CD4-positive, alpha-beta T cell treated with Interleukin-21 for 1 hour (primary cell): Measurements from ENCODE around the gene VSX1.

Experiments
- DNase-seq: peaks from one replicate; pipeline ENCODE4 v3.0.0-alpha.2; 2020

VSX1 gene

GRCh38 chr20:25064561-25065071, 17.3 kb downstream of the VSX1 start:
- DNase-seq = no peak

- no peak for DNase-seq
These were observed 18.0 kb downstream of the VSX1 start for GRCh38 chr20:25063981-25064380.

- no peak for DNase-seq
These were observed 18.4 kb downstream of the VSX1 start for GRCh38 chr20:25063546-25063945.

GRCh38 chr20:25062841-25063240, 19.1 kb downstream of the VSX1 start:
- DNase-seq = no peak

- no peak for DNase-seq
These were observed 20.0 kb downstream of the VSX1 start for GRCh38 chr20:25061821-25062530.

GRCh38 chr20:25061103-25061799, 20.7 kb downstream of the VSX1 start:
- DNase-seq = no peak

- no peak for DNase-seq
These were observed 22.0 kb downstream of the VSX1 start for GRCh38 chr20:25059866-25060465.

GRCh38 chr20:25058847-25059810, 22.8 kb downstream of the VSX1 start:
- no peak for DNase-seq

GRCh38 chr20:25058051-25058846, 23.7 kb downstream of the VSX1 start, which contains the start of gene ACSS1:
Gene ACSS1 (minus strand): TSS chr20:25058139. CDS start chr20:25058102, 37 bp downstream.
- peak; percentile 80 for DNase-seq

- peak; percentile 86 for DNase-seq
These were observed 24.5 kb downstream of the VSX1 start for GRCh38 chr20:25057234-25058050.

GRCh38 chr20:25056690-25057233, 25.2 kb downstream of the VSX1 start:
- DNase-seq = no peak

- DNase-seq = no peak
These were observed 26.0 kb downstream of the VSX1 start for GRCh38 chr20:25055711-25056495.

- DNase-seq = no peak
These were observed 26.8 kb downstream of the VSX1 start for GRCh38 chr20:25054995-25055629.

- no peak for DNase-seq
These were observed 27.7 kb downstream of the VSX1 start for GRCh38 chr20:25054096-25054820.

GRCh38 chr20:25053255-25054031, 28.5 kb downstream of the VSX1 start:
- DNase-seq = no peak

- no peak for DNase-seq
These were observed 29.4 kb downstream of the VSX1 start for GRCh38 chr20:25052255-25053194.
